Endometrium (tissue), 2 donors: Measurements from ENCODE around the gene MECP2.
A peak's percentile ranks its signal among the peaks of the same experiment; 100 is the strongest.

Source experiments
- FAIRE-seq: peaks from 2 replicates; lab custom pipeline; 2012; peaks lifted over from hg19 to GRCh38; lab: Jason Lieb, UNC
- donor health status: control.
- donor health status: control.

Gene MECP2

GRCh38 chrX:154061801-154062200, 35.7 kb downstream of the MECP2 start:
- no peak for FAIRE-seq

- FAIRE-seq, result no peak
Observed at GRCh38 chrX:154059729-154060245, 37.7 kb downstream of the MECP2 start.

GRCh38 chrX:154059231-154059630, 38.3 kb downstream of the MECP2 start:
- FAIRE-seq, result peak; percentile 87

GRCh38 chrX:154058214-154058997, 39.1 kb downstream of the MECP2 start:
- no peak for FAIRE-seq

- no peak for FAIRE-seq
Observed at GRCh38 chrX:154057791-154058190, 39.7 kb downstream of the MECP2 start.

- no peak for FAIRE-seq
Observed at GRCh38 chrX:154056770-154057241, 40.7 kb downstream of the MECP2 start.

GRCh38 chrX:154051201-154051810, 46.2 kb downstream of the MECP2 start:
- no peak for FAIRE-seq

GRCh38 chrX:154050113-154050495, 47.4 kb downstream of the MECP2 start:
- FAIRE-seq, result no peak

- FAIRE-seq, result no peak
Observed at GRCh38 chrX:154049209-154050112, 48.1 kb downstream of the MECP2 start.

GRCh38 chrX:154048398-154048797, 49.1 kb downstream of the MECP2 start:
- FAIRE-seq, result no peak

GRCh38 chrX:154046940-154047610, 50.4 kb downstream of the MECP2 start:
- no peak for FAIRE-seq

- no peak for FAIRE-seq
Observed at GRCh38 chrX:154046031-154046781, 51.3 kb downstream of the MECP2 start.

- FAIRE-seq, result no peak
Observed at GRCh38 chrX:154044091-154044490, 53.4 kb downstream of the MECP2 start.

GRCh38 chrX:154043003-154043763, 54.3 kb downstream of the MECP2 start:
- FAIRE-seq, result no peak

GRCh38 chrX:154040863-154041262, 56.7 kb downstream of the MECP2 start:
- FAIRE-seq, result no peak

- no peak for FAIRE-seq
Observed at GRCh38 chrX:154040307-154040756, 57.2 kb downstream of the MECP2 start.

- no peak for FAIRE-seq
Observed at GRCh38 chrX:154039577-154039976, 57.9 kb downstream of the MECP2 start.

- FAIRE-seq, result no peak
Observed at GRCh38 chrX:154038656-154039055, 58.9 kb downstream of the MECP2 start.

GRCh38 chrX:154037754-154038153, 59.8 kb downstream of the MECP2 start:
- no peak for FAIRE-seq

GRCh38 chrX:154036513-154036912, 61.0 kb downstream of the MECP2 start:
- FAIRE-seq, result no peak
